SU-DHL-6 (cell line): ENCODE data around the gene RHOT1.

ENCODE experiments used
- CTCF ChIP-seq: fragments of 200-600 bp; sonication (generic); IDR thresholded peaks from one replicate; pipeline ENCODE4 v1.5.1; 2017; ENCODE audit warnings: antibody characterized with exemption, mild to moderate bottlenecking, low read length, moderate library complexity; ENCODE audit not compliant: insufficient read depth, poor library complexity, severe bottlenecking
- EZH2phosphoT487 ChIP-seq: fragments of 200-600 bp; sonication (generic), shearing (Covaris generic); conservative IDR thresholded peaks from 2 replicates; pipeline ENCODE4 v1.6.1; 2018; ENCODE audit warnings: mild to moderate bottlenecking, antibody characterized with exemption, low read length, moderate library complexity, mixed read lengths

GRCh38 chr17:32235588-32235987 is 93.3 kb downstream of the RHOT1 start:
- no peak for TF ChIP-seq CTCF
- no peak for TF ChIP-seq EZH2phosphoT487
